ENCODE data around the gene PSME1. TPM values are rescaled to one million over a fixed set of nuclear protein-coding genes. Genes with fewer than 3 reads are reported as not detected.

PSME1 gene
- polyA plus RNA-seq, 4 donors: 307 to 576 (median 467) TPM

- WGBS, 3 donors: 86 to 92% (median 90%) methylated on average over 2 of the region's 2 CpGs
- H3K9me3 ChIP-seq (ENCODE audit: control insufficient read depth in 2 of 2, insufficient read depth in 1 of 2, low read depth in 1 of 2, low read length in 1 of 2): no peaks in the 10 kb centered on the region
- H3K27me3 ChIP-seq (ENCODE audit: control insufficient read depth in 3 of 3, insufficient read depth in 3 of 3, low read length in 3 of 3): no peaks in the 10 kb centered on the region
- peak overlapping the region in 1 of 3 donors; percentile 80 for H3K4me3 ChIP-seq (ENCODE audit: low read depth in 1 of 3, low read length in 3 of 3)
- peaks cover 0 to 21% (median 6%) of the 10 kb centered on the region in 3 donors for H3K4me1 ChIP-seq (ENCODE audit: control insufficient read depth in 3 of 3, insufficient read depth in 2 of 3, low read depth in 1 of 3, low read length in 2 of 3)
- peak overlapping the region in 2 of 3 donors; percentile 8 to 84 for H3K27ac ChIP-seq (ENCODE audit: low read depth in 1 of 3, low read length in 2 of 3)
- FAIRE-seq: no peak
- DNase-seq: no peak
- H3K36me3 ChIP-seq (ENCODE audit: control insufficient read depth in 3 of 3, insufficient read depth in 2 of 3, low read depth in 1 of 3, low read length in 3 of 3): peaks cover 0 to 73% (median 10%) of the 10 kb centered on the region in 3 donors
Observed at GRCh38 chr14:24187539-24187915, 51.5 kb downstream of the PSME1 start.

Other genes with a start within 250 kb of the PSME1 start
- 100 to 1,000 TPM in 3 of 4 donors, 10 to 100 TPM in 1; 61.6 to 163 (median 135) TPM for gene DHRS4, start 182.4 kb upstream of the PSME1 start, polyA plus RNA-seq
- 100 to 1,000 TPM in 3 of 4 donors, 10 to 100 TPM in 1; 34.8 to 162 (median 107) TPM for gene DHRS4L2, start 147.3 kb upstream of the PSME1 start, polyA plus RNA-seq
- gene CARMIL3, start 84.2 kb upstream of the PSME1 start, polyA plus RNA-seq: 1 to 10 TPM in 2 of 4 donors, under 1 TPM in 2; 0.81 to 1.4 (median 1.1) TPM
- gene CPNE6, start 64.6 kb upstream of the PSME1 start, polyA plus RNA-seq: 10 to 100 TPM in 1 of 4 donors, 1 to 10 TPM in 2, under 1 TPM in 1; 0.03 to 10.7 (median 4.2) TPM
- 100 to 1,000 TPM; 197 to 870 (median 304) TPM for gene PCK2, start 41.9 kb upstream of the PSME1 start, polyA plus RNA-seq
- gene DCAF11, start 21.4 kb upstream of the PSME1 start, polyA plus RNA-seq: 100 to 1,000 TPM in 2 of 4 donors, 10 to 100 TPM in 2; 72.1 to 122 (median 93.3) TPM
- 1 to 10 TPM; 1.5 to 4.0 (median 2.7) TPM for gene NRL, start 21.2 kb upstream of the PSME1 start, polyA plus RNA-seq
- 1 to 10 TPM; 2.4 to 5.8 (median 4.1) TPM for gene FITM1, start 5.5 kb upstream of the PSME1 start, polyA plus RNA-seq
- gene EMC9, start 5.4 kb downstream of the PSME1 start, polyA plus RNA-seq: 10 to 100 TPM; 27.2 to 74.7 (median 41.3) TPM
- 100 to 1,000 TPM; 175 to 997 (median 644) TPM for gene PSME2, start 10.4 kb downstream of the PSME1 start, polyA plus RNA-seq
- 10 to 100 TPM; 33.7 to 83.0 (median 48.9) TPM for gene RNF31, start 11.3 kb downstream of the PSME1 start, polyA plus RNA-seq
- 10 to 100 TPM; 36.9 to 90.9 (median 63.3) TPM for gene IRF9, start 25.1 kb downstream of the PSME1 start, polyA plus RNA-seq
- 100 to 1,000 TPM in 1 of 4 donors, 10 to 100 TPM in 3; 23.0 to 135 (median 40.7) TPM for gene REC8, start 35.9 kb downstream of the PSME1 start, polyA plus RNA-seq
- gene IPO4, start 52.6 kb downstream of the PSME1 start, polyA plus RNA-seq: 10 to 100 TPM in 2 of 4 donors, 1 to 10 TPM in 2; 3.2 to 24.4 (median 12.5) TPM
- gene TM9SF1, start 59.2 kb downstream of the PSME1 start, polyA plus RNA-seq: 10 to 100 TPM in 2 of 4 donors, 1 to 10 TPM in 2; 6.9 to 56.1 (median 23.9) TPM
- gene TSSK4, start 69.5 kb downstream of the PSME1 start, polyA plus RNA-seq: 1 to 10 TPM in 1 of 4 donors, under 1 TPM in 1, not detected in 2; 0.04 to 6.9 TPM
- gene CHMP4A, start 77.3 kb downstream of the PSME1 start, polyA plus RNA-seq: 100 to 1,000 TPM in 1 of 4 donors, 10 to 100 TPM in 3; 70.0 to 121 (median 94.9) TPM
- gene MDP1, start 79.9 kb downstream of the PSME1 start, polyA plus RNA-seq: 10 to 100 TPM; 18.8 to 31.1 (median 21.4) TPM
- gene NEDD8, start 96.2 kb downstream of the PSME1 start, polyA plus RNA-seq: 100 to 1,000 TPM; 182 to 225 (median 205) TPM
- gene GMPR2, start 96.7 kb downstream of the PSME1 start, polyA plus RNA-seq: 10 to 100 TPM; 57.4 to 94.1 (median 76.0) TPM
- gene TINF2, start 106.4 kb downstream of the PSME1 start, polyA plus RNA-seq: 10 to 100 TPM; 33.0 to 42.4 (median 35.8) TPM
- 1 to 10 TPM; 1.5 to 3.4 (median 1.7) TPM for gene TGM1, start 127.0 kb downstream of the PSME1 start, polyA plus RNA-seq
- 10 to 100 TPM; 25.3 to 58.6 (median 36.0) TPM for gene RABGGTA, start 135.4 kb downstream of the PSME1 start, polyA plus RNA-seq
- gene DHRS1, start 163.6 kb downstream of the PSME1 start, polyA plus RNA-seq: 10 to 100 TPM; 45.2 to 95.7 (median 66.5) TPM
- gene NOP9, start 163.7 kb downstream of the PSME1 start, polyA plus RNA-seq: 10 to 100 TPM in 3 of 4 donors, 1 to 10 TPM in 1; 9.7 to 22.5 (median 16.0) TPM
- 100 to 1,000 TPM in 2 of 4 donors, 10 to 100 TPM in 2; 31.2 to 273 (median 139) TPM for gene CIDEB, start 171.8 kb downstream of the PSME1 start, polyA plus RNA-seq
- gene LTB4R2, start 173.9 kb downstream of the PSME1 start, polyA plus RNA-seq: 1 to 10 TPM in 3 of 4 donors, under 1 TPM in 1; 0.89 to 4.7 (median 2.3) TPM
- gene LTB4R, start 175.3 kb downstream of the PSME1 start, polyA plus RNA-seq: 10 to 100 TPM in 2 of 4 donors, 1 to 10 TPM in 2; 5.1 to 37.0 (median 15.8) TPM
- 10 to 100 TPM in 1 of 4 donors, 1 to 10 TPM in 3; 3.4 to 16.4 (median 6.1) TPM for gene ADCY4, start 198.9 kb downstream of the PSME1 start, polyA plus RNA-seq
- 10 to 100 TPM; 16.7 to 58.6 (median 33.6) TPM for gene RIPK3, start 203.8 kb downstream of the PSME1 start, polyA plus RNA-seq
- gene NFATC4, start 232.0 kb downstream of the PSME1 start, polyA plus RNA-seq: 10 to 100 TPM; 11.2 to 45.1 (median 29.1) TPM

Data from small intestine (tissue), 7 donors.